Measurements from ENCODE around the gene DNAH8.

- TF ChIP-seq CTCF (conservative IDR thresholded peaks at IDR 0.05 in 1 of 2, IDR thresholded peaks at IDR 0.05 in 1 of 2; ENCODE audit: extremely low read depth in 1 of 2, insufficient read depth in 1 of 2, low read depth in 1 of 2, low read length in 2 of 2) (no peak), EZH2 (IDR thresholded peaks at IDR 0.05; ENCODE audit: borderline replicate concordance, low read length) (no peak)
These were observed 275.4 kb downstream of the DNAH8 start for GRCh38 chr6:38990475-38990874.
